IPS-20b (cell line): ENCODE measurements around the gene ASXL2.
A peak's percentile ranks its signal among the peaks of the same experiment; 100 is the strongest.

ENCODE experiments used
- H3K27ac ChIP-seq: one replicate; pipeline ENCODE4 v1.5.1; 2013; ENCODE audit warnings: low read length
- H3K27me3 ChIP-seq: 2 replicates; pipeline ENCODE4 v1.6.1; 2013; ENCODE audit warnings: mild to moderate bottlenecking, low read length, inconsistent platforms; ENCODE audit not compliant: insufficient read depth
- H3K36me3 ChIP-seq: 2 replicates; pipeline ENCODE4 v1.6.1; 2013; ENCODE audit warnings: low read depth, mild to moderate bottlenecking, inconsistent platforms, low read length, moderate library complexity; ENCODE audit not compliant: insufficient read depth
- H3K4me1 ChIP-seq: 2 replicates; pipeline ENCODE4 v1.6.1; 2013; ENCODE audit warnings: mild to moderate bottlenecking, control low read depth, inconsistent platforms, low read length, moderate library complexity; ENCODE audit not compliant: insufficient read depth
- H3K4me3 ChIP-seq: 2 replicates; pipeline ENCODE4 v1.5.1; 2013; ENCODE audit warnings: mild to moderate bottlenecking, low read length, inconsistent platforms
- H3K9ac ChIP-seq: 2 replicates; pipeline ENCODE4 v1.6.1; 2013; ENCODE audit warnings: low read depth, mild to moderate bottlenecking, inconsistent platforms, low read length, moderate library complexity
- H3K9me3 ChIP-seq: 2 replicates; pipeline ENCODE4 v1.6.1; 2013; ENCODE audit warnings: mild to moderate bottlenecking, low read depth, low read length, inconsistent platforms; ENCODE audit not compliant: insufficient read depth

Gene ASXL2

DNA sequence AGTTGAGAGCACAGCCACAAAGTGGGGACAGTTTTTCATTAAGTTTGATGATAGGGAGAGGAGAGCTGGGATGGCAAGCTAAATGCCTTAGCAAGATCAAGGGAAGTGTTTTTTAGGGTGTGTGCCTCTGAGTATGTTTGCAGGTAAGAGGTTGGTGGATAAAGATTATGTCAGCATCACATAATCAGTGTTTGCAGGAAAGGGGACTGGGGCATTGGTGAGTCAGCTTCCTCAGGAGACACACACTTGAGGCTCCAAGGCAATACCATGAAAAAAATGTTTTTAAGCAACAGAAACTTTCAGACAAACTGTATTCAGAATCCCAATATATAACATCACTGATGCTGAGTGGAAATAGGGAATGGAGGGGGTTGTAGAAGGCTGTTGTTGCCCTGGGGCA, 179.5 kb downstream of the ASXL2 start:
- H3K9me3 ChIP-seq: no peaks in the 10 kb centered on the region
- no peak overlapping the region for H3K27ac ChIP-seq

GRCh38 chr2:25697559-25698341, 180.5 kb downstream of the ASXL2 start:
- H3K27ac ChIP-seq: no peak overlapping the region
- H3K36me3 ChIP-seq: no peaks in the 10 kb centered on the region
- H3K4me1 ChIP-seq: peaks cover 17% of the 10 kb centered on the region; the same call in 1 of the 2 replicates
- H3K9ac ChIP-seq: peak overlapping the region; percentile 25; the same call in 1 of the 2 replicates
- no peaks in the 10 kb centered on the region for H3K9me3 ChIP-seq
- peaks cover 23% of the 10 kb centered on the region for H3K27me3 ChIP-seq
- peak overlapping the region; percentile 40 for H3K4me3 ChIP-seq

More for the DNA sequence above, 179.5 kb downstream of the ASXL2 start:
- peaks cover 23% of the 10 kb centered on the region for H3K27me3 ChIP-seq
- H3K4me3 ChIP-seq: no peak overlapping the region
- H3K36me3 ChIP-seq: no peaks in the 10 kb centered on the region
- no peak overlapping the region for H3K9ac ChIP-seq
- peaks cover 17% of the 10 kb centered on the region; the same call in 1 of the 2 replicates for H3K4me1 ChIP-seq

DNA sequence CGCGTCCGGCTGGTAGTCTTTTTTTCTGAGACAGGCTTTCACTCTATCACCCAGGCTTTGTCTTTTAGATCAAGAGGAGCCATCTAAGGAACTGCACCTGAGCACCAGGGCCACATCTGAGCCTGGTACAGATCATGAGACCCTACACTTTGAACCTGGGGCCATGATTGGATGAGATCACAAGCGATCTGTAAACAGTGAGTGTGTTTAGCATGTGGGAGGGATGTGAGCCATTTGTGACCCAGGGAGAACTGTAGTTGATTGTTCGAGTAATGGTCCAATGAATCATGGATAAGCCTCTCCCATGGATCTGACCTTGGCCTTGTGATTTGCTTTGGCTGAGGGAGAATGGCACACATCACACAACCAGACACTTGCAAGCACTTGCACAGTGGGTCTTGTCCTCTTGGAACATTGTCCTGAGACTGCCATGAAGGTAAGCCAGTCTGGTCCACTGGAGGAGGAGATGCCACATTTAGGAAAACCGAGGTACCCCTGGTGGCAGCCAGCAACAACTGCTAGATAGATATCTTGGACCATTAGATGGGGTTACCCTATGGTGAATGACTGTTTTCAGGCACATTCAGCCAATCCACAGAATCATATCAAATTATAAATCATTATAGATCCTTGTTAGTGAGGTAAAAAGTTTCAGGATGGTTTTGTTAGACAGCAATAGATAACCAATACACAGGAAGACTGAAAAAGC, 185.4 kb downstream of the ASXL2 start:
- Histone ChIP-seq H3K4me3 (no peak overlapping the region), H3K9me3 (no peaks in the 10 kb centered on the region), H3K9ac (no peak overlapping the region), H3K27ac (no peak overlapping the region), H3K4me1 (peaks cover 9% of the 10 kb centered on the region; the same call in 1 of the 2 replicates), H3K27me3 (peaks cover 12% of the 10 kb centered on the region), H3K36me3 (no peaks in the 10 kb centered on the region; the same call in 1 of the 2 replicates)

DNA sequence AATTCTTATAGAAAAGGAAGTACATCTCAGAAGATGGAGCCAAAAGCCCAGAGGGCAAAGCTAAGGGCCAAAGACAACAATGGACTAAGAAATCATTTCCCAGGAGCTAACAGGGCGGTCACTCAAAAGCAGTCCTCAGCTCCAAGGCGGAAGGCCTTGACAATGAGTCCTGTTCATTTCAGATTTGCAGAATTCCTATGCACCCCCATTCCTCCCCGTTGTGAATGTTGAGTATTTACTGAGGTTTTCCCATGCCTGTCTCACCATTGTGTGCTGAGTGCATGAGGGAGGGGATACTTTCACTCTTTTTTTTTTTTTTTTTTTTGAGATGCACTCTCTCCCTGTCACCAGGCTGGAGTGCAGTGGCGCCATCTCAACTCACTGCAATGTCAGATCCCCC, 186.1 kb downstream of the ASXL2 start:
- Histone ChIP-seq H3K9ac (no peak overlapping the region), H3K9me3 (no peaks in the 10 kb centered on the region), H3K27me3 (peaks cover 4% of the 10 kb centered on the region; the same call in 1 of the 2 replicates), H3K4me3 (no peak overlapping the region), H3K27ac (no peak overlapping the region), H3K36me3 (no peaks in the 10 kb centered on the region; the same call in 1 of the 2 replicates), H3K4me1 (peaks cover 2% of the 10 kb centered on the region; the same call in 1 of the 2 replicates)

DNA sequence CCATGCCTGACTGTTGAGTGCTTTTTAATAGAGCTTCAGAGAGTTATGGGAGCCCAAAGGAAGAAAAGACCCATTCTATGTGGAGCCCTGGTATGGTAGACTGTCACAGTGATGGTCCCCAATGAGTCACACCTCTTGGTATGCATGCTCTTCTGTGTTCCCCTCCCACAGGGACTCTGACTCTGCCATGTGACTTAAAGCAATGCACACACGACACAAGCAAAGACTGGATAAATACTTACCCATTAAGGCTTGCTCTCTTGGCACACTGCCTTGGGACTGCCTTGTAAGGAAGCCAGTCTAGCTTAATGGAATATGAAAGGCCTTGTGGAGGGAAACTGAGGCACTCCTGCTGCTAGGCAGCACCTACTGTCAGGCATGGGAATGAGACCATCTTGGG, 188.2 kb downstream of the ASXL2 start:
- no peaks in the 10 kb centered on the region for H3K4me1 ChIP-seq
- H3K27me3 ChIP-seq: no peaks in the 10 kb centered on the region
- H3K36me3 ChIP-seq: no peaks in the 10 kb centered on the region; the same call in 1 of the 2 replicates
- H3K9ac ChIP-seq: no peak overlapping the region
- no peak overlapping the region for H3K4me3 ChIP-seq
- no peaks in the 10 kb centered on the region for H3K9me3 ChIP-seq
- no peak overlapping the region for H3K27ac ChIP-seq

- H3K9me3 ChIP-seq: no peaks in the 10 kb centered on the region
- H3K27ac ChIP-seq: no peak overlapping the region
- no peaks in the 10 kb centered on the region for H3K4me1 ChIP-seq
- H3K36me3 ChIP-seq: no peaks in the 10 kb centered on the region; the same call in 1 of the 2 replicates
- H3K27me3 ChIP-seq: no peaks in the 10 kb centered on the region
- no peak overlapping the region for H3K9ac ChIP-seq
- H3K4me3 ChIP-seq: no peak overlapping the region
These were observed 190.1 kb downstream of the ASXL2 start for GRCh38 chr2:25688236-25688635.

- H3K9ac ChIP-seq: no peak overlapping the region
- no peak overlapping the region for H3K4me3 ChIP-seq
- H3K27me3 ChIP-seq: no peaks in the 10 kb centered on the region
- no peak overlapping the region for H3K27ac ChIP-seq
- H3K36me3 ChIP-seq: no peaks in the 10 kb centered on the region; the same call in 1 of the 2 replicates
- no peaks in the 10 kb centered on the region for H3K9me3 ChIP-seq
- H3K4me1 ChIP-seq: no peaks in the 10 kb centered on the region
These were observed 192.5 kb downstream of the ASXL2 start for GRCh38 chr2:25685741-25686140.

DNA sequence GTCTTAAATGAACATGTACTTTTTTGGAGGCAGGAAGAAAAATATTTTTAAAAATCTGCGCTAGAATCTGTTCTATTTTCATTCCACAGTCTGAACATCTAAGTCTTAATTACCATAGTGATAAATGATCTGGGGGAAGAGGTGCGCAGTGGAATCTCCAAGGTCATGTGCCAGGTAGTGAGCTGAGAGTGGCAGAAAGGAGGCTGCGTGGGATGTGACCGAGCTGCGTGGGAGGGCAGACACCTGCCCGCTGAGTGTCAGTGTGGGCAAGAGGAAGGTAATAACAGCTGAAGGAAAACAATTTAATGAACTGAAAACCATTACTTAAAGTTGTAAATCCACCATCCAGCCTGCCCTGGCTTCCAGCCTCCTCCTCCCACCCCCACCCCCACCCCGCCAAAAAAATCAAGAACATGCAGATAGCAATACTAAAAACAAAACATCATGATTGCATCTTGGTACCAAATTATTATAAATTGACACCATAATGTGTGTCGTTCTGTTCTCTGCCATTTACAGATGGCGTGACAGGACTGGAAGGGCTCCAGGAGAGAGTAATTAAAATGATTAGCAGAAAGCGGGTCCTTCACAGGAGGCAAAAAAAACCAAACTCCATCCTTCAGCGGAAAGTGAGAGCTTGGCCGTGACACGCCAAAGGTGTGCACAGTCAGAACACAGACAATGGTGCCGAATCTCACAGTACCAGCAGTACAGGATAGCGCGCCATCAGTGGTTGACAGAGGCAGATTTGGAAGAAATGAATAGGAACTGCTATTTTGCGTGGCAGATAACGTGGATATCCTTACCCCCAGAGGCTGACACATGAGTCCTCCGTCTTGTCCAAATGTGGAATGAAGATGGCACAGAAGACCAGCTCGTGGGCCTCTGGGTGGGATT, 193.5 kb downstream of the ASXL2 start:
- Histone ChIP-seq H3K27me3 (no peaks in the 10 kb centered on the region), H3K4me1 (no peaks in the 10 kb centered on the region), H3K9ac (no peak overlapping the region), H3K4me3 (no peak overlapping the region), H3K9me3 (no peaks in the 10 kb centered on the region), H3K36me3 (no peaks in the 10 kb centered on the region; the same call in 1 of the 2 replicates), H3K27ac (no peak overlapping the region)
